Endothelial cell (in vitro differentiated cells): Measurements from ENCODE around the gene NPR2. TPM values are rescaled to one million over a fixed set of nuclear protein-coding genes. Genes with fewer than 3 reads are reported as not detected.

ENCODE experiments used
- DNase-seq: peaks from one replicate; pipeline ENCODE4 v3.0.0; 2021; ENCODE audit warnings: low spot score
- H3K27ac Mint-ChIP-seq: one replicate; pipeline ENCODE4 v1.8.0; 2021; ENCODE audit warnings: mixed read lengths, inconsistent platforms; ENCODE audit not compliant: unreplicated experiment
- H3K27me3 Mint-ChIP-seq: one replicate; pipeline ENCODE4 v1.8.0; 2021; ENCODE audit warnings: mild to moderate bottlenecking, moderate library complexity, mixed read lengths, inconsistent platforms; ENCODE audit not compliant: unreplicated experiment
- H3K36me3 Mint-ChIP-seq: one replicate; pipeline ENCODE4 v1.8.0; 2021; ENCODE audit warnings: mild to moderate bottlenecking, low read depth, mixed read lengths, inconsistent platforms; ENCODE audit not compliant: unreplicated experiment
- H3K4me1 Mint-ChIP-seq: one replicate; pipeline ENCODE4 v1.8.0; 2021; ENCODE audit warnings: mild to moderate bottlenecking, mixed read lengths, inconsistent platforms; ENCODE audit not compliant: unreplicated experiment
- H3K4me3 Mint-ChIP-seq: one replicate; pipeline ENCODE4 v1.8.0; 2021; ENCODE audit warnings: mild to moderate bottlenecking, mixed read lengths, inconsistent platforms; ENCODE audit not compliant: unreplicated experiment
- H3K9me3 Mint-ChIP-seq: one replicate; pipeline ENCODE4 v1.8.0; 2021; ENCODE audit warnings: mixed read lengths, inconsistent platforms; ENCODE audit not compliant: unreplicated experiment
- total RNA-seq: library from RNA; stranded (reverse); fragmentation: NEBNext Ultra II Directional; extraction: Animal tissue kit (Norgen Biotek cat#: 25700); gene quantifications from one replicate; pipeline ENCODE4 v1.2.1, GENCODE V29; 2021; ENCODE audit not compliant: unreplicated experiment
- TF ChIP-seq, protein P1 (sequence below): fragments of 200-600 bp; sonication (generic); IDR thresholded peaks from one replicate; pipeline ENCODE4 v1.5.0; 2021; ENCODE audit warnings: antibody characterized with exemption; ENCODE audit not compliant: unreplicated experiment

The NPR2 gene
- total RNA-seq, 1 donor from 2014 or later: 30.8 TPM

DNA sequence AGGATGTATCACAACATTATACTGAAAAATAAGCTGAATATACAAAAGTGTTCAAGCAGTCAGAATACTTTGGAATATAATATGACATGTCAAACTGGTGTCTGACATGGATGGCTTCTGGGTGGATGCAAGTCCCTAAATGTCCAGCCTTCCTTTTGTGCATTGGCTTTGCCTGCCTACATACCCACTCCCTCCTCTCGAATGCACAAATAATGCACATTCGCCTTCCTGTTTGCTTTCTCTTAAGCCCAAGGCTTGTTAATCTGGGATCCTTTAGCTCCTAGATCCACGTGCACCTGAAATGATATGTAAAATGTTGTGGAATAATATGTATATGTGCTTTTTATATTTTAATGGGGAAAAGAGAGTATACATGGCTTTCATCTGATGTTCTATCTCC is 12.9 kb upstream of the NPR2 start:
- H3K36me3 Mint-ChIP-seq: no peaks in the 10 kb centered on the region
- no peak overlapping the region for H3K4me3 Mint-ChIP-seq
- no peaks in the 10 kb centered on the region for H3K9me3 Mint-ChIP-seq
- peaks cover 16% of the 10 kb centered on the region for H3K4me1 Mint-ChIP-seq
- DNase-seq: no peak
- TF ChIP-seq, protein P1, sequence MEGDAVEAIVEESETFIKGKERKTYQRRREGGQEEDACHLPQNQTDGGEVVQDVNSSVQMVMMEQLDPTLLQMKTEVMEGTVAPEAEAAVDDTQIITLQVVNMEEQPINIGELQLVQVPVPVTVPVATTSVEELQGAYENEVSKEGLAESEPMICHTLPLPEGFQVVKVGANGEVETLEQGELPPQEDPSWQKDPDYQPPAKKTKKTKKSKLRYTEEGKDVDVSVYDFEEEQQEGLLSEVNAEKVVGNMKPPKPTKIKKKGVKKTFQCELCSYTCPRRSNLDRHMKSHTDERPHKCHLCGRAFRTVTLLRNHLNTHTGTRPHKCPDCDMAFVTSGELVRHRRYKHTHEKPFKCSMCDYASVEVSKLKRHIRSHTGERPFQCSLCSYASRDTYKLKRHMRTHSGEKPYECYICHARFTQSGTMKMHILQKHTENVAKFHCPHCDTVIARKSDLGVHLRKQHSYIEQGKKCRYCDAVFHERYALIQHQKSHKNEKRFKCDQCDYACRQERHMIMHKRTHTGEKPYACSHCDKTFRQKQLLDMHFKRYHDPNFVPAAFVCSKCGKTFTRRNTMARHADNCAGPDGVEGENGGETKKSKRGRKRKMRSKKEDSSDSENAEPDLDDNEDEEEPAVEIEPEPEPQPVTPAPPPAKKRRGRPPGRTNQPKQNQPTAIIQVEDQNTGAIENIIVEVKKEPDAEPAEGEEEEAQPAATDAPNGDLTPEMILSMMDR: no peak
- no peak overlapping the region for H3K27ac Mint-ChIP-seq
- no peaks in the 10 kb centered on the region for H3K27me3 Mint-ChIP-seq

DNA sequence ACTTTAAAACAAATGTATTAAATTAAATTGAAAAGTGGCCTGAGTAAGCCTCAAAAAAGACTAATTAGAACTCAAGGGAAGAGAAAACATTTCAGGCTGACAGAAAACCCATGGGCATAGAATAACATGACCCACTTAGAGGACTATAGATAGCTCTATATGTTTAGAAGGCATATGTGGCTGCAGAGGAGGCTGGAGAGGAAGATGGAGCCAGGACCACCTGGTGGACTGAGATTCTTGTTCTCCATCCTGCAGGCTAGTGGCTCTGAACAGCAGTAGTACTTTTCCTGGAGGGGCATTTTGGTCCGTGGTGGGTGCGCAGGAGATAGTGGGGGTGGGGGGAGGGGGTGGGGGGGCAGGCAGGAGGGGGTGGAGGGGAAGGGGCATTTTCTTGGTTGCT is 10.3 kb upstream of the NPR2 start:
- TF ChIP-seq, protein P1: no peak
- Mint-ChIP-seq H3K27me3 (no peaks in the 10 kb centered on the region), H3K4me1 (peaks cover 2% of the 10 kb centered on the region), H3K36me3 (no peaks in the 10 kb centered on the region), H3K9me3 (no peaks in the 10 kb centered on the region), H3K4me3 (no peak overlapping the region), H3K27ac (no peak overlapping the region)
- no peak for DNase-seq

DNA sequence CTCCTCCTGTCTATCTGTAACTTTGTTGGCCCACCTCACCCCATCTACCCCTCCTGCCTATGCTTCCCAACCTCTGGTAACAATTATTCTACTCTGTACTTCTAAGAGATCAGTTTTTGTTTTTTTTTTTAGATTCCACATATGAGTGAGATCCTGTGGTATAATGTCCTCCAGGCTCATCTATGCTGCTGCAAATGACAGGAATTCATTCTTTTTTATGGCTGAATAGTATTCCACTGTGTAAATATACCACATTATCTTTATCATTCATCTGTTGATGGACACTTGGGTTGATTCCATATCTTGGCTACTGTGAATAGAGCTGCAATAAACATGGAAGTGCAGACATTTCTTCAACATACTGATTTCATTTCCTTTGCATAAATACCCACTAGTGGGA is 8.0 kb upstream of the NPR2 start:
- Mint-ChIP-seq H3K27ac (peak overlapping the region; percentile 3), H3K4me3 (no peak overlapping the region), H3K36me3 (peaks cover 6% of the 10 kb centered on the region), H3K4me1 (no peaks in the 10 kb centered on the region), H3K9me3 (no peaks in the 10 kb centered on the region), H3K27me3 (peaks cover 2% of the 10 kb centered on the region)
- TF ChIP-seq, protein P1: no peak
- DNase-seq: no peak

DNA sequence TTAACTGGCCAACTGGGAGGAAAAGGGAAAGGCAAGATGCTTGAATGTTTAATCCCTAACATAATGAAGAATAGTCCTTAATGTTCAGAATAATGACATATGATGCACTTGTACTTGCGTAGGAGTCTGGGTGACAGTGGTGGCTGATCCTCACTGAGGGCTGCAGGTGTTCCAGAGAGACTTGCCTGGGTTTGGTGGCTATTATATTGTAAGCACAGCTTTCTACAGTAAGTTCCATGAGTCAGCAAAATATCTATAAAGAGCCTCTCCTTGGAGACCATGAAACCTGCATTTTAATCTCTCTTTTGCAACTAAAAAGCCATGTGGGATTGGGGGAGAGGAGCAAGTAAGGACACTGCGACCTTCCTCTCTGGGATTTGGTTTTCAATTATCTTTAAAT is 1.9 kb upstream of the NPR2 start:
- H3K4me3 Mint-ChIP-seq: no peak overlapping the region
- no peak for DNase-seq
- TF ChIP-seq, protein P1: no peak
- peaks cover 26% of the 10 kb centered on the region for H3K4me1 Mint-ChIP-seq
- no peak overlapping the region for H3K27ac Mint-ChIP-seq
- peaks cover 14% of the 10 kb centered on the region for H3K27me3 Mint-ChIP-seq
- H3K36me3 Mint-ChIP-seq: peaks cover 11% of the 10 kb centered on the region
- no peaks in the 10 kb centered on the region for H3K9me3 Mint-ChIP-seq

DNA sequence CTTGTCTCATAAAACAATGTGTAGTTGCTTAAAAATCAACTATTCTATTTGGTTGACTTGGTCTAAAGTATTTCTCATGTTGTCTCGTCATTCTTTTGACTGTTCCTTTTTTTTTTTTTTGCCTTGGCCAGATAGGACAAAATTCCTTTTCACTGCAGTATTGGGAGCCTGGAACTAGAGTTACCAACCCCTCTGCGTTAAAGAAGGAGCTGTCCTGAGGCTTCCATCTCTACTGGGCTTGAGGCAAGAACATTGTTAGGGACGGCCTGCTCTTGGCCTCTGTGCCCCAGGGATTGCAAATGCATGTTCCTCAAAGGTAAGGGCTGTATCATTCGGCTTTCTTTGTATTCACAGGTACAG is 1.4 kb upstream of the NPR2 start:
- H3K27ac Mint-ChIP-seq: no peak overlapping the region
- H3K27me3 Mint-ChIP-seq: peaks cover 14% of the 10 kb centered on the region
- H3K9me3 Mint-ChIP-seq: no peaks in the 10 kb centered on the region
- no peak overlapping the region for H3K4me3 Mint-ChIP-seq
- no peak for DNase-seq
- peaks cover 30% of the 10 kb centered on the region for H3K4me1 Mint-ChIP-seq
- TF ChIP-seq, protein P1: no peak
- peaks cover 11% of the 10 kb centered on the region for H3K36me3 Mint-ChIP-seq
